ENCODE measurements around the gene NIPAL1. TPM values are rescaled to one million over a fixed set of nuclear protein-coding genes. Genes with fewer than 3 reads are reported as not detected.

NIPAL1 gene
- total and polyA plus RNA-seq, 2 experiments from 2014 or later, result 6.1 to 14.0 TPM

- H2AFZ ChIP-seq, result no peak overlapping the region
- TF ChIP-seq CTCF (IDR thresholded peaks at IDR 0.05; ENCODE audit: poor library complexity), result no peak
- TF ChIP-seq EZH2phosphoT487 (IDR thresholded peaks at IDR 0.05; ENCODE audit: low read depth, severe bottlenecking, unreplicated experiment), result no peak
- TF ChIP-seq EZH2 (IDR thresholded peaks at IDR 0.05; ENCODE audit: borderline replicate concordance), result no peak
- H3K9me3 ChIP-seq (ENCODE audit: low read depth), result no peaks in the 10 kb centered on the region
- no peaks in the 10 kb centered on the region for H4K20me1 ChIP-seq (ENCODE audit: insufficient read depth, poor library complexity, severe bottlenecking)
- peaks cover 24% of the 10 kb centered on the region for H3K79me2 ChIP-seq
- H3K9me2 ChIP-seq (replicated peaks; ENCODE audit: insufficient read depth), result no peaks in the 10 kb centered on the region
- no peak for DNase-seq (ENCODE audit: low spot score)
- no peaks in the 10 kb centered on the region for H3K36me3 ChIP-seq (replicated peaks; ENCODE audit: insufficient read depth, low read depth)
- WGBS (ENCODE audit: low lambda C conversion rate, missing lambda C conversion rate), result 77% methylated on average over 2 of the region's 2 CpGs
- H3K27ac ChIP-seq, result peak overlapping the region; percentile 98
- peak overlapping the region; percentile 85 for H3K4me2 ChIP-seq
- H3K4me1 ChIP-seq (ENCODE audit: insufficient read depth), result peaks cover 4% of the 10 kb centered on the region
- no peaks in the 10 kb centered on the region for H3K27me3 ChIP-seq
- H3K4me3 ChIP-seq, result no peak overlapping the region
These were observed 1.5 kb downstream of the NIPAL1 start for GRCh38 chr4:48018112-48018511.

GRCh38 chr4:48021100-48021499, 4.5 kb downstream of the NIPAL1 start:
- Histone ChIP-seq H3K4me1 (ENCODE audit: insufficient read depth) (peaks cover 4% of the 10 kb centered on the region), H3K27me3 (no peaks in the 10 kb centered on the region), H3K79me2 (peaks cover 24% of the 10 kb centered on the region), H4K20me1 (ENCODE audit: insufficient read depth, poor library complexity, severe bottlenecking) (no peaks in the 10 kb centered on the region), H3K27ac (no peak overlapping the region), H3K9me2 (replicated peaks; ENCODE audit: insufficient read depth) (no peaks in the 10 kb centered on the region), H3K4me3 (no peak overlapping the region), H3K36me3 (replicated peaks; ENCODE audit: insufficient read depth, low read depth) (no peaks in the 10 kb centered on the region), H3K4me2 (no peak overlapping the region), H3K9me3 (ENCODE audit: low read depth) (no peaks in the 10 kb centered on the region), H2AFZ (no peak overlapping the region)
- TF ChIP-seq EZH2phosphoT487 (IDR thresholded peaks at IDR 0.05; ENCODE audit: low read depth, severe bottlenecking, unreplicated experiment), result no peak
- no peak for TF ChIP-seq CTCF (IDR thresholded peaks at IDR 0.05; ENCODE audit: poor library complexity)
- TF ChIP-seq EZH2 (IDR thresholded peaks at IDR 0.05; ENCODE audit: borderline replicate concordance), result no peak
- no peak for DNase-seq (ENCODE audit: low spot score)
- WGBS (ENCODE audit: low lambda C conversion rate, missing lambda C conversion rate), result 100% methylated on average over 1 of the region's 1 CpG

- H3K36me3 ChIP-seq (replicated peaks; ENCODE audit: insufficient read depth, low read depth), result no peaks in the 10 kb centered on the region
- no peaks in the 10 kb centered on the region for H3K9me3 ChIP-seq (ENCODE audit: low read depth)
- DNase-seq (ENCODE audit: low spot score), result no peak
- no peaks in the 10 kb centered on the region for H3K27me3 ChIP-seq
- 73% methylated on average over 3 of the region's 3 CpGs for WGBS (ENCODE audit: low lambda C conversion rate, missing lambda C conversion rate)
- peaks cover 4% of the 10 kb centered on the region for H3K4me1 ChIP-seq (ENCODE audit: insufficient read depth)
- H3K4me3 ChIP-seq, result no peak overlapping the region
- H4K20me1 ChIP-seq (ENCODE audit: insufficient read depth, poor library complexity, severe bottlenecking), result no peaks in the 10 kb centered on the region
- no peak overlapping the region for H2AFZ ChIP-seq
- H3K79me2 ChIP-seq, result peaks cover 24% of the 10 kb centered on the region
- H3K4me2 ChIP-seq, result no peak overlapping the region
- H3K9me2 ChIP-seq (replicated peaks; ENCODE audit: insufficient read depth), result no peaks in the 10 kb centered on the region
- H3K27ac ChIP-seq, result no peak overlapping the region
- TF ChIP-seq CTCF (IDR thresholded peaks at IDR 0.05; ENCODE audit: poor library complexity), result no peak
- no peak for TF ChIP-seq EZH2phosphoT487 (IDR thresholded peaks at IDR 0.05; ENCODE audit: low read depth, severe bottlenecking, unreplicated experiment)
- no peak for TF ChIP-seq EZH2 (IDR thresholded peaks at IDR 0.05; ENCODE audit: borderline replicate concordance)
These were observed 5.7 kb downstream of the NIPAL1 start for GRCh38 chr4:48022192-48022799.

Data from hepatocyte (in vitro differentiated cells).